Esophagus (tissue), 2 donors: ENCODE results near the gene OR51D1. TPM values are rescaled to one million over a fixed set of nuclear protein-coding genes. Genes with fewer than 3 reads are reported as not detected.

Experiments used
- polyA plus RNA-seq, 2 donors: library from polyadenylated mRNA; stranded (reverse); fragments of 200-250 nt; gene quantifications; one replicate each; pipeline ENCODE4 v1.2.3, GENCODE V29; 2013
- donor health status: healthy with polysubstance abuse.
- donor health status: Bipolar disorder and iron deficiency.

OR51D1 gene
- polyA plus RNA-seq, 2 donors = not detected

Other genes with a start within 250 kb of the OR51D1 start
- gene TRIM21, start 243.8 kb upstream of the OR51D1 start, polyA plus RNA-seq = 10 to 100 TPM; 10.4 to 10.6 TPM
- not detected for gene OR52K2, start 188.2 kb upstream of the OR51D1 start, polyA plus RNA-seq
- not detected for gene OR52K1, start 154.8 kb upstream of the OR51D1 start, polyA plus RNA-seq
- gene OR52M1, start 92.3 kb upstream of the OR51D1 start, polyA plus RNA-seq = not detected
- gene OR52I2, start 55.7 kb upstream of the OR51D1 start, polyA plus RNA-seq = not detected
- gene OR52I1, start 43.4 kb upstream of the OR51D1 start, polyA plus RNA-seq = not detected
- 1 to 10 TPM; 3.0 to 3.7 TPM for gene TRIM68, start 29.2 kb upstream of the OR51D1 start, polyA plus RNA-seq
- under 1 TPM; 0.04 to 0.06 TPM for gene OR51E1, start 6.5 kb downstream of the OR51D1 start, polyA plus RNA-seq
- gene OR51E2, start 60.4 kb downstream of the OR51D1 start, polyA plus RNA-seq = under 1 TPM in 1 of 2 donors, not detected in 1; 0.02 TPM
- not detected for gene MMP26, start 67.3 kb downstream of the OR51D1 start, polyA plus RNA-seq
- not detected for gene OR51F1, start 132.5 kb downstream of the OR51D1 start, polyA plus RNA-seq
- gene OR52R1, start 166.9 kb downstream of the OR51D1 start, polyA plus RNA-seq = not detected
- gene OR51F2, start 183.8 kb downstream of the OR51D1 start, polyA plus RNA-seq = not detected
- not detected for gene OR51S1, start 211.7 kb downstream of the OR51D1 start, polyA plus RNA-seq
- not detected for gene OR51T1, start 244.4 kb downstream of the OR51D1 start, polyA plus RNA-seq